Adipose tissue (tissue), 3 donors: ENCODE measurements around the gene MTMR12. TPM values are rescaled to one million over a fixed set of nuclear protein-coding genes. Genes with fewer than 3 reads are reported as not detected.

Source experiments
- H3K27ac ChIP-seq: one replicate; pipeline ENCODE4 v1.5.1; 2013; ENCODE audit warnings: low read depth, low read length
- WGBS, 3 donors: extraction: QIAGEN DNeasy Blood & Tissue Kit; methylation state at CpG; one replicate each; pipeline ENCODE4 v1.1.7; 2013; 5-methylcytosine and 5-hydroxymethylcytosine counted together
- polyA plus RNA-seq, 3 donors: library from polyadenylated mRNA; stranded (reverse); fragments of 200-250 nt; gene quantifications; one replicate each; pipeline ENCODE4 v1.2.3, GENCODE V29; 2013
- donor health status: healthy with polysubstance abuse.
- donor health status: Bipolar disorder and iron deficiency.
- donor health status: healthy.

The MTMR12 gene
- polyA plus RNA-seq, 3 donors, result 13.6 to 21.8 (median 14.5) TPM

- WGBS, 3 donors, result 25 to 66% (median 29%) methylated on average over 5 of the region's 5 CpGs
- no peak overlapping the region for H3K27ac ChIP-seq
Measured at GRCh38 chr5:32190095-32190494, 122.6 kb downstream of the MTMR12 start.

- H3K27ac ChIP-seq, result no peak overlapping the region
Measured at GRCh38 chr5:32187675-32188074, 125.1 kb downstream of the MTMR12 start.

- WGBS, 3 donors, result 59 to 75% (median 65%) methylated on average over 5 of the region's 5 CpGs
- no peak overlapping the region for H3K27ac ChIP-seq
Measured at GRCh38 chr5:32182463-32183063, 130.2 kb downstream of the MTMR12 start.

Other genes with a start within 250 kb of the MTMR12 start
- gene GOLPH3, start 138.6 kb downstream of the MTMR12 start, polyA plus RNA-seq, result 10 to 100 TPM; 32.4 to 59.8 (median 46.8) TPM
- 10 to 100 TPM; 20.3 to 47.7 (median 35.1) TPM for gene ZFR, start 131.8 kb upstream of the MTMR12 start, polyA plus RNA-seq